Measurements from ENCODE around the gene FKBP9. TPM values are rescaled to one million over a fixed set of nuclear protein-coding genes. Genes with fewer than 3 reads are reported as not detected.

Gene FKBP9
- total RNA-seq, 1 experiment from 2014 or later: 11.0 TPM

DNA sequence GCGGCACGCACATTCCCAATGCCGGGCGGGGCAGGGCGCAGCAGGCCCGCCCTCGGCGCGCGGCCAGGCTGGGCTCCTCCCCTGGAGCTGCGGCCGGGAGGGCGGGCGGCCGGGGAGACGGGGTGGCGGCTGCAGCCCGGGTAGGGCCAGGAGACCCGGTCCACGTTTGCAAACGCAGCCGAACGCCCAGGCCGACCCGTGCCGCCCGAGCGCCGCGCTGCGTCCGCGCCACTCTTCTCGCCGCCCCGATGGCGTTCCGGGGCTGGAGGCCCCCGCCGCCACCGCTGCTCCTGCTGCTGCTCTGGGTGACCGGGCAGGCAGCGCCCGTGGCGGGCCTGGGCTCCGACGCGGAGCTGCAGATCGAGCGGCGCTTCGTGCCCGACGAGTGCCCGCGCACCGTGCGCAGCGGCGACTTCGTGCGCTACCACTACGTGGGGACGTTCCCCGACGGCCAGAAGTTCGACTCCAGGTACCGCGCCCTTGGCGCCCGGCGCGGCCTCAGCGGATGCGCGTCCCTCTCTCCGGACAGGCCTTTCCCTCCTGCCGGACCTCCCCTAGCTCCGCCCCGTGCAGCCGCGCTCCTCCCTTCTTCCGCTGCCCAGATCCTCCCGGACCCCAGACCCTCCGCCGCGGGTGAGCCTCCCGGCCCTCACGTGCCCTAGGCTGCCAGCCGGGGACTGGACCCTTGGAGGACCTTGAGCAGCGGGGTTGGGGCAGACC lies at the start of gene FKBP9 (continued):
- TF ChIP-seq, protein P1, sequence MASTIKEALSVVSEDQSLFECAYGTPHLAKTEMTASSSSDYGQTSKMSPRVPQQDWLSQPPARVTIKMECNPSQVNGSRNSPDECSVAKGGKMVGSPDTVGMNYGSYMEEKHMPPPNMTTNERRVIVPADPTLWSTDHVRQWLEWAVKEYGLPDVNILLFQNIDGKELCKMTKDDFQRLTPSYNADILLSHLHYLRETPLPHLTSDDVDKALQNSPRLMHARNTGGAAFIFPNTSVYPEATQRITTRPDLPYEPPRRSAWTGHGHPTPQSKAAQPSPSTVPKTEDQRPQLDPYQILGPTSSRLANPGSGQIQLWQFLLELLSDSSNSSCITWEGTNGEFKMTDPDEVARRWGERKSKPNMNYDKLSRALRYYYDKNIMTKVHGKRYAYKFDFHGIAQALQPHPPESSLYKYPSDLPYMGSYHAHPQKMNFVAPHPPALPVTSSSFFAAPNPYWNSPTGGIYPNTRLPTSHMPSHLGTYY (CRISPR knock-in tag; IDR thresholded peaks at IDR 0.05): peak; percentile 37; the same call in 1 of the 2 replicates
- TF ChIP-seq CREB1 (CRISPR knock-in tag; IDR thresholded peaks at IDR 0.05): peak; percentile 39; the same call in 1 of the 2 replicates

GRCh38 chr7:32910195-32910594 lies 47.0 kb upstream of the FKBP9 start:
- no peak overlapping the region for H3K4me3 Mint-ChIP-seq
- CTCF ChIA-PET: no interaction called here
- peaks cover 41% of the 10 kb centered on the region for H3K27me3 Mint-ChIP-seq (ENCODE audit: low read depth)
- TF ChIP-seq, protein P2, sequence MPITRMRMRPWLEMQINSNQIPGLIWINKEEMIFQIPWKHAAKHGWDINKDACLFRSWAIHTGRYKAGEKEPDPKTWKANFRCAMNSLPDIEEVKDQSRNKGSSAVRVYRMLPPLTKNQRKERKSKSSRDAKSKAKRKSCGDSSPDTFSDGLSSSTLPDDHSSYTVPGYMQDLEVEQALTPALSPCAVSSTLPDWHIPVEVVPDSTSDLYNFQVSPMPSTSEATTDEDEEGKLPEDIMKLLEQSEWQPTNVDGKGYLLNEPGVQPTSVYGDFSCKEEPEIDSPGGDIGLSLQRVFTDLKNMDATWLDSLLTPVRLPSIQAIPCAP (CRISPR knock-in tag; IDR thresholded peaks at IDR 0.05): no peak
- no peak for DNase-seq (ENCODE audit: low spot score)
- H3K27ac Mint-ChIP-seq: no peak overlapping the region
- ATAC-seq: no peak
- no peaks in the 10 kb centered on the region for H3K36me3 Mint-ChIP-seq
- peaks cover 7% of the 10 kb centered on the region for H3K4me1 Mint-ChIP-seq
- POLR2A ChIA-PET: no interaction called here
- no peaks in the 10 kb centered on the region for H3K9me3 Mint-ChIP-seq

DNA sequence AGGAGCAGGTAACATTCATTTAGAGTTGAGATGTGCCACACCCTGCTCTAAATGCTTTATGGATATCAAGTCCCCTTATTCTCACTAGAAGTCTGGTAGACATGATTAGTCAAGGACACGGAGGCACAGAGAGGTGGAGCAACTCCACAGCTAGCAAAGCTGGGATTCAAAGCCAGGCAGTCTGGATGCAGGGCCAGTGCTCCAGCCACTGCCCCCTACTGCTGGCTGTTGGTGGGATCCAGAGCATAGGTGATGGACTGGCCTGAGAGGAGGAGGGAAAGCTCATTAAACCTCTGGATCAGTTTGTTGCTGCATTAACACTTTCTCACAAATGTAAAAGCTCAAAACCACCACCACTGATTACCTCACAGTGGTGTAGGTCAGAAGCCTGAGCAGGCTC lies 43.1 kb upstream of the FKBP9 start:
- Mint-ChIP-seq H3K4me3 (no peak overlapping the region), H3K4me1 (no peaks in the 10 kb centered on the region), H3K27ac (no peak overlapping the region), H3K9me3 (no peaks in the 10 kb centered on the region), H3K27me3 (ENCODE audit: low read depth) (peaks cover 70% of the 10 kb centered on the region), H3K36me3 (no peaks in the 10 kb centered on the region)
- TF ChIP-seq ATF1 (CRISPR knock-in tag; IDR thresholded peaks at IDR 0.05): no peak
- no peak for TF ChIP-seq SOX15 (CRISPR knock-in tag; IDR thresholded peaks at IDR 0.05)
- TF ChIP-seq, protein P1 (CRISPR knock-in tag; IDR thresholded peaks at IDR 0.05): no peak
- TF ChIP-seq ETV6 (CRISPR knock-in tag; IDR thresholded peaks at IDR 0.05): no peak
- no peak for TF ChIP-seq ZNF263 (CRISPR knock-in tag; IDR thresholded peaks at IDR 0.05; ENCODE audit: low read depth)
- TF ChIP-seq ARID4B (CRISPR knock-in tag; IDR thresholded peaks at IDR 0.05; ENCODE audit: borderline replicate concordance): no peak
- no peak for TF ChIP-seq ESRRA (CRISPR knock-in tag; IDR thresholded peaks at IDR 0.05; ENCODE audit: borderline replicate concordance)
- TF ChIP-seq, protein P3, sequence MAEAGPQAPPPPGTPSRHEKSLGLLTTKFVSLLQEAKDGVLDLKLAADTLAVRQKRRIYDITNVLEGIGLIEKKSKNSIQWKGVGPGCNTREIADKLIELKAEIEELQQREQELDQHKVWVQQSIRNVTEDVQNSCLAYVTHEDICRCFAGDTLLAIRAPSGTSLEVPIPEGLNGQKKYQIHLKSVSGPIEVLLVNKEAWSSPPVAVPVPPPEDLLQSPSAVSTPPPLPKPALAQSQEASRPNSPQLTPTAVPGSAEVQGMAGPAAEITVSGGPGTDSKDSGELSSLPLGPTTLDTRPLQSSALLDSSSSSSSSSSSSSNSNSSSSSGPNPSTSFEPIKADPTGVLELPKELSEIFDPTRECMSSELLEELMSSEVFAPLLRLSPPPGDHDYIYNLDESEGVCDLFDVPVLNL (CRISPR knock-in tag; IDR thresholded peaks at IDR 0.05; ENCODE audit: borderline replicate concordance, low read depth): no peak
- TF ChIP-seq GABPB1 (CRISPR knock-in tag; IDR thresholded peaks at IDR 0.05): no peak
- TF ChIP-seq, protein P4, sequence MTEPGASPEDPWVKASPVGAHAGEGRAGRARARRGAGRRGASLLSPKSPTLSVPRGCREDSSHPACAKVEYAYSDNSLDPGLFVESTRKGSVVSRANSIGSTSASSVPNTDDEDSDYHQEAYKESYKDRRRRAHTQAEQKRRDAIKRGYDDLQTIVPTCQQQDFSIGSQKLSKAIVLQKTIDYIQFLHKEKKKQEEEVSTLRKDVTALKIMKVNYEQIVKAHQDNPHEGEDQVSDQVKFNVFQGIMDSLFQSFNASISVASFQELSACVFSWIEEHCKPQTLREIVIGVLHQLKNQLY (CRISPR knock-in tag; IDR thresholded peaks at IDR 0.05): no peak
- no peak for TF ChIP-seq NR2C2 (CRISPR knock-in tag; IDR thresholded peaks at IDR 0.05)
- TF ChIP-seq ELF4 (CRISPR knock-in tag; IDR thresholded peaks at IDR 0.05; ENCODE audit: low read depth): no peak
- no peak for TF ChIP-seq ZNF317 (CRISPR knock-in tag; IDR thresholded peaks at IDR 0.05; ENCODE audit: borderline replicate concordance, low read depth)
- TF ChIP-seq, protein P5, sequence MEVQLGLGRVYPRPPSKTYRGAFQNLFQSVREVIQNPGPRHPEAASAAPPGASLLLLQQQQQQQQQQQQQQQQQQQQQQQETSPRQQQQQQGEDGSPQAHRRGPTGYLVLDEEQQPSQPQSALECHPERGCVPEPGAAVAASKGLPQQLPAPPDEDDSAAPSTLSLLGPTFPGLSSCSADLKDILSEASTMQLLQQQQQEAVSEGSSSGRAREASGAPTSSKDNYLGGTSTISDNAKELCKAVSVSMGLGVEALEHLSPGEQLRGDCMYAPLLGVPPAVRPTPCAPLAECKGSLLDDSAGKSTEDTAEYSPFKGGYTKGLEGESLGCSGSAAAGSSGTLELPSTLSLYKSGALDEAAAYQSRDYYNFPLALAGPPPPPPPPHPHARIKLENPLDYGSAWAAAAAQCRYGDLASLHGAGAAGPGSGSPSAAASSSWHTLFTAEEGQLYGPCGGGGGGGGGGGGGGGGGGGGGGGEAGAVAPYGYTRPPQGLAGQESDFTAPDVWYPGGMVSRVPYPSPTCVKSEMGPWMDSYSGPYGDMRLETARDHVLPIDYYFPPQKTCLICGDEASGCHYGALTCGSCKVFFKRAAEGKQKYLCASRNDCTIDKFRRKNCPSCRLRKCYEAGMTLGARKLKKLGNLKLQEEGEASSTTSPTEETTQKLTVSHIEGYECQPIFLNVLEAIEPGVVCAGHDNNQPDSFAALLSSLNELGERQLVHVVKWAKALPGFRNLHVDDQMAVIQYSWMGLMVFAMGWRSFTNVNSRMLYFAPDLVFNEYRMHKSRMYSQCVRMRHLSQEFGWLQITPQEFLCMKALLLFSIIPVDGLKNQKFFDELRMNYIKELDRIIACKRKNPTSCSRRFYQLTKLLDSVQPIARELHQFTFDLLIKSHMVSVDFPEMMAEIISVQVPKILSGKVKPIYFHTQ (CRISPR knock-in tag; IDR thresholded peaks at IDR 0.05): no peak
- TF ChIP-seq, protein P2 (CRISPR knock-in tag; IDR thresholded peaks at IDR 0.05): no peak
- TF ChIP-seq GTF2I (CRISPR knock-in tag; conservative IDR thresholded peaks at IDR 0.05): no peak
- DNase-seq (ENCODE audit: low spot score): no peak
- ChIA-PET POLR2A (no interaction called here), CTCF (interaction anchor here (1.0 kb wide), 1 partner anchor 128 kb away, joined by 5 read pairs; no protein-coding TSS in a partner anchor)
- ATAC-seq: peak; percentile 75; the same call in 1 of the 2 replicates

Data from WTC11 (cell line).